CD4-positive, alpha-beta memory T cell (primary cell): ENCODE measurements around the gene PDYN. TPM values are rescaled to one million over a fixed set of nuclear protein-coding genes. Genes with fewer than 3 reads are reported as not detected.

Experiments
- CTCF ChIA-PET: fragments of 350-600 bp; sonication (Branson Sonifier 250); formaldehyde crosslinking; loops from one replicate; lab custom pipeline; 2021; ENCODE audit warnings: inconsistent platforms; ENCODE audit not compliant: partially characterized antibody; lab: Charles Lee
- POLR2A ChIA-PET: fragments of 350-600 bp; sonication (Branson Sonifier 250); formaldehyde crosslinking; loops from one replicate; lab custom pipeline; 2021; ENCODE audit not compliant: partially characterized antibody; lab: Charles Lee
- DNase-seq, 5 donors: peaks; one replicate each; pipeline versions ENCODE4 v3.0.0 to v3.0.0-alpha.2; 2020 to 2022; ENCODE audit warnings: mixed read lengths in 1 of 5
- H3K27ac ChIP-seq: one replicate; pipeline ENCODE4 v1.7.0; 2013; ENCODE audit warnings: low read depth, low read length
- H3K27me3 ChIP-seq: 2 replicates; pipeline ENCODE4 v1.7.0; 2013; ENCODE audit warnings: mild to moderate bottlenecking, low read length, moderate library complexity; ENCODE audit not compliant: insufficient read depth
- H3K36me3 ChIP-seq: 2 replicates; pipeline ENCODE4 v1.7.0; 2013; ENCODE audit warnings: mild to moderate bottlenecking, low read length, moderate library complexity; ENCODE audit not compliant: insufficient read depth
- H3K4me1 ChIP-seq: 2 replicates; pipeline ENCODE4 v1.7.0; 2013; ENCODE audit warnings: mild to moderate bottlenecking, low read length, moderate library complexity; ENCODE audit not compliant: insufficient read depth
- H3K4me3 ChIP-seq, 2 donors: one replicate each; pipeline ENCODE4 v1.7.0; 2013; ENCODE audit warnings: low read length in 2 of 2, mild to moderate bottlenecking in 1 of 2
- H3K9me3 ChIP-seq, 2 donors: one replicate each; pipeline ENCODE4 v1.7.0; 2013; ENCODE audit warnings: low read length in 2 of 2, control low read depth in 1 of 2; ENCODE audit not compliant: control insufficient read depth in 1 of 2
- H3K27ac Mint-ChIP-seq, 7 donors: one replicate each; pipeline ENCODE4 v1.8.0; 2020 to 2021; ENCODE audit warnings: mixed read lengths in 7 of 7, mild to moderate bottlenecking in 6 of 7, inconsistent platforms in 3 of 7, moderate library complexity in 3 of 7
- H3K27me3 Mint-ChIP-seq, 2 donors: one replicate each; pipeline ENCODE4 v1.8.0; 2020 to 2021; ENCODE audit warnings: mixed read lengths in 2 of 2
- H3K36me3 Mint-ChIP-seq, 2 donors: one replicate each; pipeline ENCODE4 v1.8.0; 2020 to 2021; ENCODE audit warnings: mixed read lengths in 2 of 2, inconsistent platforms in 1 of 2, mild to moderate bottlenecking in 1 of 2
- H3K4me1 Mint-ChIP-seq, 4 donors: one replicate each; pipeline ENCODE4 v1.8.0; 2020 to 2021; ENCODE audit warnings: mixed read lengths in 4 of 4, mild to moderate bottlenecking in 1 of 4
- H3K4me3 Mint-ChIP-seq, 8 donors: one replicate each; pipeline ENCODE4 v1.8.0; 2020 to 2021; ENCODE audit warnings: mixed read lengths in 8 of 8, mild to moderate bottlenecking in 7 of 8, moderate library complexity in 6 of 8, inconsistent platforms in 3 of 8
- H3K9me3 Mint-ChIP-seq, 8 donors: one replicate each; pipeline ENCODE4 v1.8.0; 2020 to 2021; ENCODE audit warnings: mixed read lengths in 8 of 8, mild to moderate bottlenecking in 5 of 8, inconsistent platforms in 3 of 8, moderate library complexity in 1 of 8
- intact Hi-C: fragments of 100-400 bp; cut with micrococcal nuclease; formaldehyde crosslinking; loops from one replicate; pipeline ENCODE4 v1.15.1; 2023
- polyA plus RNA-seq, 2 donors: library from polyadenylated mRNA; unstranded; fragments of 300-500 nt; fragmentation: Illumina TruSeq; gene quantifications; one replicate each; pipeline ENCODE4 v1.2.3, GENCODE V29; 2021
- total RNA-seq, 2 experiments: library from RNA; stranded (reverse); gene quantifications; one replicate each; pipeline ENCODE4 v1.2.3, GENCODE V29; 2021

Gene PDYN
- total and polyA plus RNA-seq, 4 experiments from 2014 or later = not detected

GRCh38 chr20:1939270-1939595 is 54.6 kb downstream of the PDYN start:
- H3K9me3 Mint-ChIP-seq = no peaks in the 10 kb centered on the region
- CTCF ChIA-PET = no interaction called here
- intact Hi-C loops = no loop called here
- H3K36me3 ChIP-seq = no peaks in the 10 kb centered on the region
- no peaks in the 10 kb centered on the region for H3K9me3 ChIP-seq
- H3K27ac ChIP-seq = no peak overlapping the region
- no peak overlapping the region for H3K4me3 Mint-ChIP-seq
- DNase-seq = no peak
- POLR2A ChIA-PET = no interaction called here
- H3K4me1 ChIP-seq = no peaks in the 10 kb centered on the region
- H3K27me3 Mint-ChIP-seq = peaks cover 15 to 24% of the 10 kb centered on the region in 2 donors
- no peaks in the 10 kb centered on the region for H3K4me1 Mint-ChIP-seq
- no peak overlapping the region for H3K27ac Mint-ChIP-seq
- no peaks in the 10 kb centered on the region for H3K27me3 ChIP-seq
- no peaks in the 10 kb centered on the region for H3K36me3 Mint-ChIP-seq
- H3K4me3 ChIP-seq = no peak overlapping the region

- ChIA-PET POLR2A (no interaction called here), CTCF (no interaction called here)
- intact Hi-C loops = no loop called here
- Mint-ChIP-seq H3K27me3 (peaks cover 14 to 24% of the 10 kb centered on the region in 2 donors), H3K27ac (no peak overlapping the region), H3K36me3 (no peaks in the 10 kb centered on the region), H3K9me3 (no peaks in the 10 kb centered on the region), H3K4me1 (no peaks in the 10 kb centered on the region), H3K4me3 (no peak overlapping the region)
- no peaks in the 10 kb centered on the region for H3K36me3 ChIP-seq
- no peaks in the 10 kb centered on the region for H3K4me1 ChIP-seq
- no peak overlapping the region for H3K4me3 ChIP-seq
- no peak for DNase-seq
- H3K27me3 ChIP-seq = no peaks in the 10 kb centered on the region
- H3K27ac ChIP-seq = no peak overlapping the region
- no peaks in the 10 kb centered on the region for H3K9me3 ChIP-seq
These were observed 55.2 kb downstream of the PDYN start for GRCh38 chr20:1938464-1939269.

GRCh38 chr20:1937316-1937976 is 56.4 kb downstream of the PDYN start:
- no peak overlapping the region for H3K4me3 ChIP-seq
- Mint-ChIP-seq H3K36me3 (no peaks in the 10 kb centered on the region), H3K9me3 (peaks cover 0 to 2% (median 0%) of the 10 kb centered on the region in 8 donors), H3K4me3 (no peak overlapping the region), H3K27ac (no peak overlapping the region), H3K4me1 (no peaks in the 10 kb centered on the region), H3K27me3 (peaks cover 13 to 23% of the 10 kb centered on the region in 2 donors)
- H3K27ac ChIP-seq = no peak overlapping the region
- H3K4me1 ChIP-seq = no peaks in the 10 kb centered on the region
- intact Hi-C loops = no loop called here
- ChIA-PET POLR2A (no interaction called here), CTCF (no interaction called here)
- H3K36me3 ChIP-seq = no peaks in the 10 kb centered on the region
- H3K9me3 ChIP-seq = no peaks in the 10 kb centered on the region
- no peaks in the 10 kb centered on the region for H3K27me3 ChIP-seq
- no peak for DNase-seq

- Mint-ChIP-seq H3K4me1 (no peaks in the 10 kb centered on the region), H3K36me3 (no peaks in the 10 kb centered on the region), H3K27me3 (peaks cover 17 to 29% of the 10 kb centered on the region in 2 donors), H3K4me3 (no peak overlapping the region), H3K27ac (no peak overlapping the region), H3K9me3 (peaks cover 0 to 2% (median 0%) of the 10 kb centered on the region in 8 donors)
- ChIA-PET CTCF (no interaction called here), POLR2A (no interaction called here)
- H3K9me3 ChIP-seq = no peaks in the 10 kb centered on the region
- H3K27me3 ChIP-seq = no peaks in the 10 kb centered on the region
- intact Hi-C loops = no loop called here
- no peaks in the 10 kb centered on the region for H3K4me1 ChIP-seq
- no peak for DNase-seq
- H3K36me3 ChIP-seq = no peaks in the 10 kb centered on the region
- no peak overlapping the region for H3K4me3 ChIP-seq
- no peak overlapping the region for H3K27ac ChIP-seq
These were observed 58.0 kb downstream of the PDYN start for GRCh38 chr20:1935696-1936366.

- Mint-ChIP-seq H3K4me3 (no peak overlapping the region), H3K36me3 (no peaks in the 10 kb centered on the region), H3K4me1 (no peaks in the 10 kb centered on the region), H3K9me3 (peaks cover 0 to 2% (median 0%) of the 10 kb centered on the region in 8 donors), H3K27me3 (peaks cover 23 to 29% of the 10 kb centered on the region in 2 donors), H3K27ac (no peak overlapping the region)
- no peak overlapping the region for H3K4me3 ChIP-seq
- H3K27me3 ChIP-seq = no peaks in the 10 kb centered on the region
- ChIA-PET POLR2A (no interaction called here), CTCF (no interaction called here)
- H3K27ac ChIP-seq = no peak overlapping the region
- H3K4me1 ChIP-seq = no peaks in the 10 kb centered on the region
- intact Hi-C loops = no loop called here
- H3K36me3 ChIP-seq = no peaks in the 10 kb centered on the region
- DNase-seq = no peak
- no peaks in the 10 kb centered on the region for H3K9me3 ChIP-seq
These were observed 58.9 kb downstream of the PDYN start for GRCh38 chr20:1934721-1935573.

- intact Hi-C loops = no loop called here
- Histone ChIP-seq H3K36me3 (no peaks in the 10 kb centered on the region), H3K4me3 (no peak overlapping the region), H3K4me1 (no peaks in the 10 kb centered on the region), H3K27ac (no peak overlapping the region), H3K9me3 (no peaks in the 10 kb centered on the region), H3K27me3 (no peaks in the 10 kb centered on the region)
- Mint-ChIP-seq H3K9me3 (peaks cover 0 to 2% (median 0%) of the 10 kb centered on the region in 8 donors), H3K4me3 (no peak overlapping the region), H3K4me1 (no peaks in the 10 kb centered on the region), H3K27ac (no peak overlapping the region), H3K36me3 (no peaks in the 10 kb centered on the region), H3K27me3 (peaks cover 26 to 31% of the 10 kb centered on the region in 2 donors)
- ChIA-PET CTCF (no interaction called here), POLR2A (no interaction called here)
- no peak for DNase-seq
These were observed 59.7 kb downstream of the PDYN start for GRCh38 chr20:1934156-1934555.

GRCh38 chr20:1933465-1933870 is 60.4 kb downstream of the PDYN start:
- H3K27ac ChIP-seq = no peak overlapping the region
- Mint-ChIP-seq H3K36me3 (no peaks in the 10 kb centered on the region), H3K27me3 (peaks cover 29 to 35% of the 10 kb centered on the region in 2 donors), H3K9me3 (peaks cover 0 to 2% (median 0%) of the 10 kb centered on the region in 8 donors), H3K27ac (no peak overlapping the region), H3K4me1 (no peaks in the 10 kb centered on the region), H3K4me3 (no peak overlapping the region)
- no peaks in the 10 kb centered on the region for H3K4me1 ChIP-seq
- no peaks in the 10 kb centered on the region for H3K9me3 ChIP-seq
- POLR2A ChIA-PET = no interaction called here
- H3K36me3 ChIP-seq = no peaks in the 10 kb centered on the region
- no peaks in the 10 kb centered on the region for H3K27me3 ChIP-seq
- CTCF ChIA-PET = no interaction called here
- DNase-seq = no peak
- intact Hi-C loops = no loop called here
- H3K4me3 ChIP-seq = no peak overlapping the region
